GM10847 (cell line): ENCODE data around the gene SAFB.

Experiments
- POLR2A ChIP-seq: IDR thresholded peaks from 2 replicates; pipeline ENCODE4 v1.6.1; 2011; ENCODE audit not compliant: insufficient read length; ENCODE audit errors: extremely low read depth

The SAFB gene

DNA sequence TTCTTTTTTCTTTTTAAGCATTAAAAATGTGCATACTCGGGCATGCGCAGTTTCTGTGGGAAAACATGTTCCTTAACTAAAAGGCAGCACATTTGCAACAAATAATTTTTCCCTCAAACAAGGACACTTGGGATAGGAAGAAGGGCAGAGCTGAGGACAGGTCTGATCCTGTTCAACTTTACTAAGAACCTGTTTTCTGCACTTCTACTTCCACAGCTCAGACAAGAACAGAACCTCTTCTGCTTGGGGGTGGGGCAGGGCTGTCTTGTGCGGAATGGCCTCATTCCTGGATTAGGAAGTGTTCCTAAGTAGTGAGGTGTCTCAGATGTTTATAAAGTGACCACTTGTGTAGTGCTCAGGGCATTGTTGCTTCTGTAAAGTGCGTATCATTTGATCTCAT lies 18.3 kb downstream of the SAFB start:
- TF ChIP-seq POLR2A = no peak

DNA sequence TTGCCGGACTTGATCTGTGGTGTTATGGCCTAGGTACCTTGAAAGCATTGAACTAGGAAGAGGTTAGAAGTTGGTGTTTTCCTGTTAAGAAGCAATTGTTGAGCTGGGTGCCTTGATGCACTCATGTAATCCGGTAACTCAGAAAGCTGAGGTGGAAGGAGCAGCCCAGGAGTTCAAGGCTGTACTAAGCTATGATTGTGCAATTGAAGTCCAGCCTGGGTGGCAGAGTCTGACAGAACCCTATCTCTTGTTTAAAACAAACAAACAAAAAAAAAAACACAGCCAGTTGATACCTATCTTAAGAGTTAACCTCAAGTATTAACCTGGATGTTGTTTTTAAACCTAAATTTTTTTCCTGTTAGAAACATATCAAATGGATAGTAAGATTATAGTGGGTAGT lies 19.3 kb downstream of the SAFB start:
- TF ChIP-seq POLR2A = no peak

DNA sequence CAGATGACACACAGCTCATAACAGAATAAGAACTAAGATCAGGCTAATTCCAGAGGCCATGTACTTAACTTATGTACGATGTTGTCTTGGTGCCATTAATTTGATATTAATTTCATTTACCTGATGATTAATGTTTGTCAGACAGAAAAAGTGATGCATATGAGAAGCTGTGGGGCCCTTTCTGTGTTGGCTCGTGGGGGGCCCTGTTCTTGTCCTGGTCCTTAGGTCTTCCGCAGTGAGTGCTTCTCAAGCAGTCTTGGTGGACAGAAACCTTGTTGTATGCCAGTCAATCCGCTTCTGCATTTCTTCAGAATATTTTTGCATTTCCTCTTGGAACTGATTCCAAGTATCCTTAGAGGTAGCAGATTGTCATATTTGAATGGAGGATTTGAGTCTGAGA lies 20.2 kb downstream of the SAFB start:
- TF ChIP-seq POLR2A = no peak

DNA sequence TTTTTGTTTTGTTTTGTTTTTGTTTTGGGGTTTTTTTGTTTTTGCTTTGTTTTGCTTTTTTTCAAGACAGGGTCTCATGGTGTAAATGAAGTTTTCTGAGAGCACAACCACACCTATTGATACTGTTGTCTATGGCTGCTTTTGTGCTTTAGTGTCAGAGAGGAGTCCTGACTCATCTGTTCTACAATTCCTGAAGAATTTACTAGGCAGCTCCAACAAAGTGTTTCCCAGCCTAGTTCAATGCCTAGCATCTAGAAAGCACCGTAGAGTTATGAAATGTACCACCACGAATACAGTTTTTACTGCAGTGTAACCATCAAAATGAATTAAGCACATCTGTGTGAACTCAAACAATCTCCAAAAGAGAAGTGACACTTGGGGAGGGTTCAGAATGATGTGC lies 21.2 kb downstream of the SAFB start:
- no peak for TF ChIP-seq POLR2A

DNA sequence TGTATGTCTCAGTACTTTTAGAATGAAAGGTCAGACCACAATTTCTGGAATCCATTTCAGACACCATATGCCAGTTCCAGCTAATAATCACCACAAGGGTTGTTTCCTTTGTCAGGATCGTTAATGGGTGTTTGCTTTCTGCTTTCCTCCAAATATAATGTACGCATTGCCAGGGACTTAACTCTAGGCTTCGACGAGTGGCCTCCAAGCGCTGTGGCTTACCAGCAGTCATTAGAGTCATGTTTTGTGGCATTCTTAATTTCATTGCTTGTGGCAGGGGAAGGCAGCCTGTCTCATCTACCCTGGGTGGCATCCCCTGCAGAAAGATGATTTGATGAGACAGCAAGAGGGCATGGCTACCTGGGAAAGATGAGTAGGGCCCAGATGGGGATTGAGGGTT lies 22.5 kb downstream of the SAFB start:
- TF ChIP-seq POLR2A = no peak

DNA sequence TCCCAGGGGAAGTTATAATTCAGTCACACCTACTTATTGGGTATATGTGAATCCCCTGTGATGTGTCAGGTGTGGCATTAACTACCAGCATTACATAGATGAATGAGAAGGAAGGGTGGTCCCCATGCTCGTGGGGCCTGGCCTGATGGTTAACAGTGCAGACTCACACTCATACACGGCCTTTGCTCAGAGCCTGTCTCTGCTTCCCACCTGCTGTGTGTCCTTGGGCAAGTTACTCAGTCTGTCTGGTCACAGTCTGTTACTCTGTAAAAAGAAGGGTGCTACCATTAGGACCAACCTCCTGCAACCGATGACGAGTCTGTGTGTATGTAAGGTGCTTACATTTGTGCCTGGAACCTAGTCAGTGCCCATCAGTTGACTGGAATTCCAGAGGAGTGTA lies 23.8 kb downstream of the SAFB start:
- TF ChIP-seq POLR2A = no peak

DNA sequence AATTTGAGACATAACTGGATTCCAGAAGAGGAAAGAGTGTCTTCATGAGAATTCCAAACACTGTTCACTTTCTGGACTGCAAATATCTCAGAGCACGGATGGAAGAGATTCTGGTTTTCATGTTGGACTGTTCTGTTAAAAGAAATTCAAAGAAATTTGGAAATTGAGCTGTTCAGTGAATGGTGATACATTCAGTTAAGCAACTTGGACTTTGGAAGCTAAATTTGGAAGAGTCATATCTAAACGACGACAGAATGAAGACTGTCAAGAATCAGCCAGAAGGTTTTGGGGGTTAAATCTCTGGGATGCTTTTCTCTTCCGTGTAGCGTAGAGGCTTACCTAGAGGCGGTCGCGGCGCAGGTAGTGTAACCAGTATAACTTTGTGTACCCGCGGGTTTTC lies 25.6 kb downstream of the SAFB start:
- no peak for TF ChIP-seq POLR2A

DNA sequence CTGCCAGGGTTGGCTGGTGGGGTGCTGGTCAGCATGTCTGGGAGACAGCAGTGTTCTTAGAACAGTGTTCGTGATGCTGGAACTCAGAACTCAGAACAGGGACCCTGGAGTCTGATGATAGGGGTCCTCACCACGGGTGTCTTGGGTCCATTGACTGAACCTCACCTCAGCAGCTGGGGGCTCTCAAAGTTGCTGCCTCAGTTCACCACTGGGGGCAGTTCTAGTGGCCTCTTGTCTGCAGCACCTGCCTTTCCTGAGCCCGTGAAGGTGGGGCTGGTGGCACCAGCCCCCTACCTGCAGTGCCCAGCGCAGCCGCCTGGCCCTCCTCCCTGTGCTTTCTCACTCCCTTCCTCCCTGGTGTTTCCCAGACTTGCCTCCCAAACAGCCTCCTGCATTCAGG lies 28.5 kb downstream of the SAFB start:
- TF ChIP-seq POLR2A = no peak

DNA sequence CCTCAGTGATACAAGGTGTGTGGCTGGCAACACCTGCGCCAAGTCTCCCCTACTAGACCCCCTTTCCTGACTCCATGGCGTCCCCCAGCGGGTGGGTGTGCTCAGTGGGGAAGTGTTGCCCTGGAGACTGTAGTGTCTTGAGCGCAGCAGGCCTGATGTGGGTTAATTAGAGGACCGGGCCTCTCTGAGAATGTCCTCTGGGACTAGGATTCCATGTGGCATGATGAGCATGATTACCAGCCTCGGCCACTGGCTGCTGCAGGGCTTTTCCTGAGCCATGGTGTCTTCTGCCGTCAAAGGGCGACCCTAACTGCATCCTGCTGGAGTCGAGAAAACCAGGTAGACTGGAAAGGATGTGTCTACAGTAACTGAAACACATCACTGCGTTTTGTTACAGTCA lies 29.4 kb downstream of the SAFB start:
- TF ChIP-seq POLR2A = no peak

DNA sequence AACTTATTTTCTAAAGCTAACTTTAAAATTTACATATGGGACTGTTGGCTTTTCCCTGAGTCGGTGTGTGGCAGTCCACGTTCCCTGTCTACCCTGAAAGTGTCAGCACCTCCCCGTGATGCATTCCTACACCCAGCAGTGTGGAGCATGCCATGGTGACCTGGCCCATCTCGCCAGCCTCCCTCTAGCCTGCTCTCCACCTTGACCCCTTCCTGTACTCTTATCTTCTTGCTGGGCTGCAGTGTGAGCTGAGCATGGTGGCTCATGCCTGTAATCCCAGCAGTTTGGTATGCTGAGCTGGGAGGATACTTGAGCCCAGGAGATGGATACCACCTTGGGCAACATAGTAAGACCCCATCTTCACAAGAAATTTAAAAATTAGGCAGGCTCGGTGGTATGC lies 32.0 kb downstream of the SAFB start:
- TF ChIP-seq POLR2A = no peak

DNA sequence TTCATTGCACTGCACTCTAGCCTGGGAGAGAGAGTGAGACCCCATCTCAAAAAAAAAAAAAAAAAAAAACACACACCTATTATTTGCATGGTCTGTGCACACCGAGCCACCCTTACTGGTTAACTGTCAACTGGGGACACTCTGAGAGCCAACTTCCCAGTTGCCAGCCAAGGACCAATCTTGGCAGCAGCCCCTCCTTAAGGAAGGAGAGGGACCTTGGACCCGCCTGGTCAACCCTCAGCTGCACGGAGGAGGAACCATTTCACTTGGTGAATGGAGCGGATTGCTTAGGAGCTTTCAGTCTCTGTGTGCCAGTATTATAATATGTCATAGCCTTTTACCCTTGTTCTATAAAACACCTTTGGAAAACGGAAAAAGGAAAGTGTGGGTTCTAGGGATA lies 32.5 kb downstream of the SAFB start:
- no peak for TF ChIP-seq POLR2A

DNA sequence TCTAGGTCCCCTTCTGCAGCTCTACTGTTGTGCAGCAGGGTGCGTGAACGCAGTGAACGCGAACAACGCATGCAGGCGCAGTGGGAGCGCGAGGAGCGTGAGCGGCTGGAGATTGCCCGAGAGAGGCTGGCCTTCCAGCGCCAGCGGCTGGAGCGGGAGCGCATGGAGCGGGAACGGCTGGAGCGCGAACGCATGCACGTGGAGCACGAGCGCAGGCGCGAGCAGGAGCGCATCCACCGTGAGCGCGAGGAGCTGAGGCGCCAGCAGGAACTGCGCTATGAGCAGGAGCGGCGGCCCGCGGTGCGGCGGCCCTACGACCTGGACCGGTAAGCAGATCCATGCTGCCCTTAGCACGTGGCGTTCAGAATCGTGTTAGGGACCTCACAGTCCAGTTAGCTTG lies 38.6 kb downstream of the SAFB start:
- TF ChIP-seq POLR2A = no peak

DNA sequence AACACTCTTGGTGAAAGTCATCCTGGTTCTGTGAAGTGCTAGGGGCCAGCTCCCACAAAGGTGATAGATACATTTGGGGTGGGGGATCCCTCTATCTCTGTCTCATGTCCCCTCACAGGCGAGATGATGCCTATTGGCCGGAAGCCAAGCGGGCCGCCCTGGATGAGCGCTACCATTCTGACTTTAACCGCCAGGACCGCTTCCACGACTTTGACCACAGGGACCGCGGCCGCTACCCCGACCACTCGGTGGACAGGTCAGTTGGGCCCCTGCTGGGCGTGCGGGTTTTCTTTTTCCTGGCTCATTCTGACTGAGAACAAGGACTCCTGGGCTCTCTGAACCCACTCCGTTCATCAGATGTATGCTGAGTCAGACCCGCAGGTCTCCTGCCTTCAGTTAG lies 41.0 kb downstream of the SAFB start:
- no peak for TF ChIP-seq POLR2A

DNA sequence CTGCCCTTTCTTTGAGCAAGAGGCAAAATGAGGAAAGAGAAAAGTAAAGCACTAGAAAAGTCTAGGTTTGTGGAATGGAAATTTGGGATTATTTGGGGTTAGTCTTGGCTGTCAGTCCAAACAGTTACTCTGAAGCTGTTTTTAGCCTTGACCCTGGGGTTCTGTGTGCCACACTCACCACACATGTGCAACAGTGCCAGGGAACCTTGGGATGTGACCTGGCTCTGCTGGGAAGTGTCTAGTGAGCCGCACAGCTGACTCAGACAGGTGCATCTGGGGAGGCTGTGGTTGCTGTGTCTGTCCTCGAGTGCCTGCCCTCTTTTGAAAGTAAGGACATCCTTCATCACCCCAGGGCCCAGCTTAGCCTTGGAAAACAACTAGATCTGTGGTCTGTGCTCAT lies 41.6 kb downstream of the SAFB start:
- no peak for TF ChIP-seq POLR2A

DNA sequence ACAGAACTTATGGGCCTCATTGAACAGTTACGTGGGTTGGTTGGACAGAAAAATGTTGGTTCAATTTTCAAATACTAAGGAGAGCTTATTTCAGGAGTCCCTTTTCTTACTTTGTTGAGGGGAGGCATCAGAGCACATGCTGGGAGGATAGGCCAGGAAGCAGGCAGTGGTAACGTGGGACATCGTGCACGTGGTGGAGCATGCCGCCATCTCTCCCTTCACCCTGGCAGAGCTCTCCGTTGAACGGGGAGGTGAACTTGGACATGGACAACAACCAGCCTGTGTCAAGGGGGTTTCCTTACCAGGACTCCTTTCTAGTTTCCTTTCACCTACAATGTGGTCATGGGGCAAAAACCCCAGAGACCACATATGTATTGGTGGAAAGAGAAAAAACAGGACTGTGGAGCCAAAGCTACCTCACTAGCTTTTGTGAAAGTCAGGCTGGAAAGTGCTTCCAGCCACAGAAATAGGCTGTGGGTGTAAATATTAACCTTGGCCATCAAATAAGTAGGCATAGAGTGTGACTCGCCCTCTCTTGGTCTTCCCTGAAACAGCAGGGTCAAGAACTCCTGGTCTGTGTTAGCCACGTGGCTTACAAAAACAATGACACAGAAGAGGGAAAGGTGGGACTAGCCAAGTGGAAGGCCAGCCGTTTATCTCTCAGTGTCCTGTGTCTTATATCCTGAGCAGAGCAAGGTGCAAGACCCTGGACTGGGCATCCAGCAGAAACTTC lies 43.1 kb downstream of the SAFB start:
- TF ChIP-seq POLR2A = no peak

DNA sequence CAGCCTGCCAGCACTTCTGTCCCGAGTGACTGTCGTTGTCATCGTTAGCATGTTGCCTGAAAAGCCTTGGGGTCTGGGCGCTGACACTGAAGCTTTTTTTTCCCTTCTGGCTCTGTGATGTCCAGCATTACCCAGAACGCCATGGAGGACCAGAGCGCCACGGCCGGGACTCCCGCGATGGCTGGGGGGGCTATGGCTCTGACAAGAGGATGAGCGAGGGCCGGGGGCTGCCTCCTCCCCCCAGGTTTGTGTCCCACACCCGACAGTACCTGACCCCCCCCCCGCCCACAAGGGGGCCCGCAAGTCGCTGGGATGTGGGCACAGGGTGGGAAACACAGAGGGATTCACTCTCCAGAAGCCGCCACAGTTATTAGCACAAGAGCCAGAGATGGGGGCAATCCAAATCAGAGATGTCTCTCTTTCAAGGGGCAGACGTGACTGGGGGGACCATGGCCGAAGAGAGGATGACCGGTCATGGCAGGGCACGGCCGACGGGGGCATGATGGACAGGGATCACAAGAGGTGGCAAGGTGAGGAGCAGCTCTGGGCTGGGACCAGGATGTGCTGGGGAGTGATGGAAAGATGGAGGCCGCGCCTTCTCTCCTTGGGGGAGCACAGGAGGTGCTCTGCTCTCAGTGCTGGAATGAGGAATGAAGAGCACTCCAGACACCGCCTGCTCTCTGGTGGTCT lies 44.2 kb downstream of the SAFB start:
- TF ChIP-seq POLR2A = no peak

DNA sequence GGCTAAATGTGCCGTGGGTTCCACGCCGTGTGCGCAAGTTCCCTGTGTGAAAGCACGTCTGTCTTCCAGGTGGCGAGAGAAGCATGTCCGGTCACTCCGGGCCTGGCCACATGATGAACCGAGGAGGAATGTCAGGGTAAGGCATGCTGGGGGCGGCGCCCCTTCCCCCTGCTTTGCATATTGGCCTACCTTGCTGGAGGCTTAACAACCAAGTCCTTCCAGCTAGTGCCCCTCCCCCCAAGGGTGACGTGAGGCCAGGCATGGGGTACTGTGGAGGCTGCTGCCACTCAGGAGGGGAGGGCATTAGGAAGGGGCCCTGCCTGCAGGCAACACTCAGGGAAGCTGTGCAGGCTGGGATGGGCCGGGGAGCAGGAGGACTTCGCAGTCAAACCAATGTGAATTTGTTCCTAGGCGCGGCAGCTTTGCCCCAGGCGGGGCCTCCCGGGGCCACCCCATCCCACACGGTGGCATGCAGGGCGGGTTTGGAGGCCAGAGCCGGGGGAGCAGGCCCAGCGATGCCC lies 44.9 kb downstream of the SAFB start:
- no peak for TF ChIP-seq POLR2A

DNA sequence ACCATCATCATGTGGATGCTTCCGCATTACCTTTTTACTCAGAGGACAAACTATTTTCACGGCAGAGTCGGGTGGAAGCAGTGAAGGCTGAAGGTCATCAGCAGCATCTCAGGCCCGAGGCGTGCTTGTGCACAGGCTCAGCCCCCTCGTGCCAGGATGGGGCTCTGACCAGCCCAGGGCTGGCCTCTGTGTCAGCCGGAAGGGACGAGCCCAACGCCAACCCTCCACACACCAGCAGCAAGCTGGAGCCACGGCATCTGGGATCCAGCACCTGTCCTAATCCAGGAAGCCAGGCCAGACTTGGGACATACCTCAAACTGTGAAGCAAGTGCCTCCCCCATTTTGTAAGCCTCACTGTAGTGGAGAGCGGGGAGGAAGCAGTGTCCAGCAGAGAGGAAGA lies 46.3 kb downstream of the SAFB start:
- no peak for TF ChIP-seq POLR2A

DNA sequence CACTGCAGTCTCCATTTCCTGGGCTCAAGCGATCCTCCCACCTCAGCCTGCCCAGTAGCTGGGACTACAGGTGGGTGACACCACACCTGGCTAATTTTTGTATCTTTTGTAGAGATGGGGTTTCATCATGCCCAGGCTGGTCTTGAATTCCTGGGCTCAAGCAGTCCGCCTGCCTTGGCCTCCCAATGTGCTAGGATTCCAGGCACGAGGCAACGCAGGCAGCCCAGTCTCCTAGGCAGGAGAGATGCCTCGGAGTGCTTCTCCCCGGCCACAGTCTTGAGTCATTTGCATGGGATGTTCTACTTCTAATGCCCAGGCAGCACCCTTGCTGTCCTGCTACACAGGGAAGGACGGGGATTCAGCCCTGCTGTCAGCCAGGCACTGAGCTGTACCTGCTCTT lies 48.7 kb downstream of the SAFB start:
- TF ChIP-seq POLR2A = no peak
